ENCODE data around the gene PPP2R2B. TPM values are rescaled to one million over a fixed set of nuclear protein-coding genes. Genes with fewer than 3 reads are reported as not detected.

The PPP2R2B gene
- polyA plus RNA-seq, 2 of the 4 experiments (the other 2 are of a cell fraction) = not detected

- TF ChIP-seq ELK1 (IDR thresholded peaks at IDR 0.05; ENCODE audit: low read depth, low read length) (no peak), KDM5A (IDR thresholded peaks at IDR 0.05) (no peak), RNF2 (IDR thresholded peaks at IDR 0.05; ENCODE audit: borderline replicate concordance, low read depth) (no peak), SREBF2 (IDR thresholded peaks at IDR 0.05) (no peak), FOSB (CRISPR knock-in tag; IDR thresholded peaks at IDR 0.05) (no peak), BHLHE40 (IDR thresholded peaks at IDR 0.05; ENCODE audit: low read depth, low read length) (no peak), RCOR1 (IDR thresholded peaks at IDR 0.05; ENCODE audit: low read depth, low read length) (no peak), USF2 (IDR thresholded peaks at IDR 0.05) (no peak), PHF8 (IDR thresholded peaks at IDR 0.05; ENCODE audit: borderline replicate concordance, low read depth) (no peak)
- TF ChIP-seq, protein P1, sequence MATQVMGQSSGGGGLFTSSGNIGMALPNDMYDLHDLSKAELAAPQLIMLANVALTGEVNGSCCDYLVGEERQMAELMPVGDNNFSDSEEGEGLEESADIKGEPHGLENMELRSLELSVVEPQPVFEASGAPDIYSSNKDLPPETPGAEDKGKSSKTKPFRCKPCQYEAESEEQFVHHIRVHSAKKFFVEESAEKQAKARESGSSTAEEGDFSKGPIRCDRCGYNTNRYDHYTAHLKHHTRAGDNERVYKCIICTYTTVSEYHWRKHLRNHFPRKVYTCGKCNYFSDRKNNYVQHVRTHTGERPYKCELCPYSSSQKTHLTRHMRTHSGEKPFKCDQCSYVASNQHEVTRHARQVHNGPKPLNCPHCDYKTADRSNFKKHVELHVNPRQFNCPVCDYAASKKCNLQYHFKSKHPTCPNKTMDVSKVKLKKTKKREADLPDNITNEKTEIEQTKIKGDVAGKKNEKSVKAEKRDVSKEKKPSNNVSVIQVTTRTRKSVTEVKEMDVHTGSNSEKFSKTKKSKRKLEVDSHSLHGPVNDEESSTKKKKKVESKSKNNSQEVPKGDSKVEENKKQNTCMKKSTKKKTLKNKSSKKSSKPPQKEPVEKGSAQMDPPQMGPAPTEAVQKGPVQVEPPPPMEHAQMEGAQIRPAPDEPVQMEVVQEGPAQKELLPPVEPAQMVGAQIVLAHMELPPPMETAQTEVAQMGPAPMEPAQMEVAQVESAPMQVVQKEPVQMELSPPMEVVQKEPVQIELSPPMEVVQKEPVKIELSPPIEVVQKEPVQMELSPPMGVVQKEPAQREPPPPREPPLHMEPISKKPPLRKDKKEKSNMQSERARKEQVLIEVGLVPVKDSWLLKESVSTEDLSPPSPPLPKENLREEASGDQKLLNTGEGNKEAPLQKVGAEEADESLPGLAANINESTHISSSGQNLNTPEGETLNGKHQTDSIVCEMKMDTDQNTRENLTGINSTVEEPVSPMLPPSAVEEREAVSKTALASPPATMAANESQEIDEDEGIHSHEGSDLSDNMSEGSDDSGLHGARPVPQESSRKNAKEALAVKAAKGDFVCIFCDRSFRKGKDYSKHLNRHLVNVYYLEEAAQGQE (IDR thresholded peaks at IDR 0.05) = no peak
Measured at GRCh38 chr5:146717951-146718350, 160.6 kb downstream of the PPP2R2B start (continued).

DNA sequence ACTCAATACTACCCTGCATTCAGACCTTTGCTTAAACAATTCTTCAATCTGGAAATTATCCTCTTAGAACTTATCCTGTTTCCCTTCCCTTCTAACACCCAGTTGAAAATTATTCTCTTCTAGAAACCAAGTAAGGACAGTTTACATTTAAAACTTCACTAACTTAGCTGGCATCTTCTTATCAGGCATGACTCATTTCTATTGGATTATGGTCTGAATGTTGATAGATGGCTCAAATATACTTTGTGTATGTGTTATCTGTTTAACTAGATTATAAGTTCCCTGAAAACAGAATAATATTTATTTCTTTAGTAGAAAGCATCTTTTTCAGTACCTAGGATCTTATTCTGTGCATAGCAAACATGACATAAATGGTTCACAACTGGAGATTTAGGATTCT is 161.9 kb downstream of the PPP2R2B start:
- CTCF ChIA-PET = no interaction called here
- ATAC-seq (no peak), FAIRE-seq (no peak)

GRCh38 chr5:146710348-146710747 is 168.2 kb downstream of the PPP2R2B start:
- FAIRE-seq (no peak), DNase-seq (ENCODE audit: low read depth in 1 of 2, low spot score in 1 of 2) (no peak), ATAC-seq (no peak)
- 56% methylated on average over 1 of the region's 1 CpG for WGBS (ENCODE audit: missing lambda C conversion rate)
- Histone ChIP-seq H3K27ac (no peak overlapping the region), H3K4me1 (no peaks in the 10 kb centered on the region), H3K9me3 (no peaks in the 10 kb centered on the region), H3K4me3 (no peak overlapping the region), H3K4me2 (no peak overlapping the region)
- ChIA-PET CTCF (no interaction called here), POLR2A (no interaction called here)
- TF ChIP-seq EHF (CRISPR knock-in tag; IDR thresholded peaks at IDR 0.05) (no peak), CBX2 (IDR thresholded peaks at IDR 0.05; ENCODE audit: borderline replicate concordance, low read depth) (no peak)
- TF ChIP-seq, protein P2, sequence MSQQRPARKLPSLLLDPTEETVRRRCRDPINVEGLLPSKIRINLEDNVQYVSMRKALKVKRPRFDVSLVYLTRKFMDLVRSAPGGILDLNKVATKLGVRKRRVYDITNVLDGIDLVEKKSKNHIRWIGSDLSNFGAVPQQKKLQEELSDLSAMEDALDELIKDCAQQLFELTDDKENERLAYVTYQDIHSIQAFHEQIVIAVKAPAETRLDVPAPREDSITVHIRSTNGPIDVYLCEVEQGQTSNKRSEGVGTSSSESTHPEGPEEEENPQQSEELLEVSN (IDR thresholded peaks at IDR 0.05; ENCODE audit: borderline replicate concordance, low read depth) = no peak

More for the DNA sequence above, 161.9 kb downstream of the PPP2R2B start:
- Histone ChIP-seq H3K4me1 (no peaks in the 10 kb centered on the region; the same call in 2 of the 3 replicates), H3K4me3 (no peak overlapping the region), H3K9me3 (no peaks in the 10 kb centered on the region), H3K27ac (no peak overlapping the region), H3K4me2 (no peak overlapping the region)
- DNase-seq (ENCODE audit: low read depth in 1 of 2, low spot score in 1 of 2) = no peak
- POLR2A ChIA-PET = no interaction called here
- no peak for TF ChIP-seq GATA3 (IDR thresholded peaks at IDR 0.05; ENCODE audit: borderline replicate concordance)
- TF ChIP-seq FOSL2 (IDR thresholded peaks at IDR 0.05) = no peak
- no peak for TF ChIP-seq FOSL2 (CRISPR knock-in tag; IDR thresholded peaks at IDR 0.05)
- no peak for TF ChIP-seq FOXS1 (CRISPR knock-in tag; IDR thresholded peaks at IDR 0.05)
- no peak for TF ChIP-seq HDAC2 (IDR thresholded peaks at IDR 0.05)
- TF ChIP-seq FOSB (CRISPR knock-in tag; IDR thresholded peaks at IDR 0.05) = no peak
- no peak for TF ChIP-seq JUN (IDR thresholded peaks at IDR 0.05)
- TF ChIP-seq RAD21 (conservative IDR thresholded peaks at IDR 0.05 in 1 of 2, IDR thresholded peaks at IDR 0.05 in 1 of 2) = no peak
- TF ChIP-seq NR3C1 (IDR thresholded peaks at IDR 0.05) = no peak
- no peak for TF ChIP-seq MYC (IDR thresholded peaks at IDR 0.05; ENCODE audit: borderline replicate concordance, low read length)
- TF ChIP-seq HOXB5 (CRISPR knock-in tag; IDR thresholded peaks at IDR 0.05) = no peak
- TF ChIP-seq PHF8 (IDR thresholded peaks at IDR 0.05; ENCODE audit: borderline replicate concordance, low read depth) = no peak
- TF ChIP-seq, protein P3, sequence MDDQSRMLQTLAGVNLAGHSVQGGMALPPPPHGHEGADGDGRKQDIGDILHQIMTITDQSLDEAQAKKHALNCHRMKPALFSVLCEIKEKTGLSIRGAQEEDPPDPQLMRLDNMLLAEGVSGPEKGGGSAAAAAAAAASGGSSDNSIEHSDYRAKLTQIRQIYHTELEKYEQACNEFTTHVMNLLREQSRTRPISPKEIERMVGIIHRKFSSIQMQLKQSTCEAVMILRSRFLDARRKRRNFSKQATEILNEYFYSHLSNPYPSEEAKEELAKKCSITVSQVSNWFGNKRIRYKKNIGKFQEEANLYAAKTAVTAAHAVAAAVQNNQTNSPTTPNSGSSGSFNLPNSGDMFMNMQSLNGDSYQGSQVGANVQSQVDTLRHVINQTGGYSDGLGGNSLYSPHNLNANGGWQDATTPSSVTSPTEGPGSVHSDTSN (IDR thresholded peaks at IDR 0.05) = no peak
